OCI-M2 (cell line): ENCODE results near the gene PPP1R3C.

Source experiments
- DNase-seq: peaks from one replicate; lab custom pipeline; 2025; ENCODE audit not compliant: unreplicated experiment; lab: John Stamatoyannopoulos, UW

The PPP1R3C gene

DNA sequence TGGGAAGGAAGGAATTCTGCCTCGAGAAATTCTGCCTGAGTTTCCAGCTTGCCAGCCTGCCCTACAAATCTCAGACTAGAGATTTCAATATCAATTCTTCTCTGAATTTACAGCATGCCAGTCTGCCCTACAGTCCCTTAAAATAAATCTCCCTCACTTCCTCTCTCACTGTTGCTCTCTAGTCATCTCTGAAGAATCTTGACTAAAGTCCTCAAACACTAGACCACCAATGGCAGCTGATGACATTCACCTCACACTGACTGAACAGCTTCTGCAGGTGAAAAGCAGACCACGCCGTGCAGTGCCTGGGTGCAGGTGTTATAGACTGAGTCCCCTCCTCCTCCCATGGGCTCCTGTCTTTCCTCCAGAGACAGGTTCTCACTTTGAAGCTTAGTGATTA, 30.4 kb downstream of the PPP1R3C start:
- DNase-seq: no peak

DNA sequence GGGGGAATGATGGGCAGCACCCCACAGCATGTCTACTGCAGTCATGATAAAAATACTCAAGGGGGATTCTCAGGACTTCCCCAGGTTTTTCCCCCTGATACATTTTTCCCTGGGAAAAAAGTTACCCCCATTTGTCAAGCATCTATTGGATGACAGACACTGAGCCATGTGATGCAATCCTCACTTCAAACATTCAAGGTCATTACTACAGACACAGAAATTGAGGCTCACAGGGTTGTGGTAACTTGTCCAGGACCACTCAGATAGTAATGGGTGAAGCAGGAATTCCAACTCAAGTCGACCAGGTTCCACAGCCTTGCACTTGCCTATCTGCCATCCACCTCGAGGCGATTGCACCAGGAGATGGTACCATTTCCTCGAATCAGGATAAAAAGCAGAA, 31.7 kb downstream of the PPP1R3C start:
- DNase-seq: no peak

DNA sequence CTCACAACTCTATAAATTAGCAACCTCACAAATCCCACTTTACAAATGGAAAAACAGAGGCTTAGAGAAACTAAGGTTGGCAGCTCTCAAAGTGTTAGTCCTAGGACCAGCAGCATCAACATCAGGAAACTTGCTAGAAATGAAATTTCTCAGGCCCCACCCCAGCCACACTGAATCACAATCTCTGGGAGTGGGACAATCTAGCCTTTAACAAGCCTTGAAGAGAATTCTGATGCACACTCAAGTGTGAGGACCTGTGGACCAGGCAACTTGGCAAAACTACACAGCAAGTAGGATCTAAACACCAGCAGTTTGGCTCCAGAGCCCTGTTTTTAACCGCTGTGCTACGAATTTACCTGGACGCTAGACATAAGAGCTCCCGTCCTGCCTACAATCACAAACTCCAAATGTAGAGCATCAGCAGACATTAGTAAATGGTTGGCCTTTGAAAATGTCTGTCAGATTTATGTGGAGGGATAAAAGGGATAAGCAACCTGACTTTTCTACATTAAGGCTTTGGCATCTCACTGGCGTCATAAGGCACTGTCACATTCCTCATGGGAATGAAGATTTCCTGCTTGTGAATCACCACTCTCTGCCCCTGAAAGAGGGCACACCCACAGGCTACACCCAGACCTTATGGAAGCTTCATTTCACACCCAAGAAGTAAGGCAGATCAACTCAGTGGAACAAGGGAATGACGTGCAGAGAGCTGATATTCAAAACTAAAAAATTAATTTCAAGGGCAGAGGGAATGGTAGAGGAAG, 34.5 kb downstream of the PPP1R3C start:
- no peak for DNase-seq

- DNase-seq: no peak
Observed at GRCh38 chr10:91597197-91597881, 35.5 kb downstream of the PPP1R3C start.

GRCh38 chr10:91596825-91597196, 36.1 kb downstream of the PPP1R3C start:
- no peak for DNase-seq

DNA sequence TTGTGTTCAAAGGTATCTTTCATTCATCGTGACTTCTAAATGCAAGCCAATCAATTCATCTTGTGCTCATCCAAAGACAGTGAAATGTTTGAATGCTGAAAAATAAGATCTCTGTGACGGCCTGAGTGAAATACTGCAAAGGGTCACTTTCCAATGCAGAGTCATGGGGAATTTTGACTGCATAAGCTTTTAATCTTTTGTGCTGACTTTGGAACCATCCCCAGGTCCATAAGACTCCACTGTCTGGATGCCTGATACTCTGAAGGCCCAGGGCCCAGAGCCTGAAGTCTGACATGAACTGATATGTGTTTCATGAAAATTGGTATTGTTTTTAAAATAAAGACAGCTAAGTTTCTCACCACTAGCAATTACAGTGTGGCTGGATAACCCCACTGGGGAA, 39.0 kb downstream of the PPP1R3C start:
- DNase-seq: no peak

GRCh38 chr10:91593366-91593765, 39.5 kb downstream of the PPP1R3C start:
- no peak for DNase-seq

GRCh38 chr10:91592266-91592975, 40.5 kb downstream of the PPP1R3C start:
- DNase-seq: no peak

DNA sequence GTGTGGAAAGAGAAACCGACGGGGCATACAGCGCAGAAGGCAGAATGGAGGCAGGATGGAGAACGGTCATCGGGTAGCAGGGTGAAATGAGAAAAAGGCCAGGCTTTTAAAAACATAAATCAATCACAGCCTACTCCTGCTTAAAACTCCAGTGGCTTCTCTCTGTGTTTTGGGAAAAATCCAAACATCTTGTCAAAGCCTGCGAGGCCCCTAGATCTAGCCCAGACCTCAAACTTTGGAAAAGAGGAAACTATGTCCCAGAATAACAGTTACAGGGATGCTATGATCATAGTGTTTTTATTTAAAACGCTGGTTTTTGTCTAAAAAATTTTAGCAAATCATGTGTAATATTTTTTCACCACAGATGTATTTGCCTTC, 41.1 kb downstream of the PPP1R3C start:
- DNase-seq: no peak

DNA sequence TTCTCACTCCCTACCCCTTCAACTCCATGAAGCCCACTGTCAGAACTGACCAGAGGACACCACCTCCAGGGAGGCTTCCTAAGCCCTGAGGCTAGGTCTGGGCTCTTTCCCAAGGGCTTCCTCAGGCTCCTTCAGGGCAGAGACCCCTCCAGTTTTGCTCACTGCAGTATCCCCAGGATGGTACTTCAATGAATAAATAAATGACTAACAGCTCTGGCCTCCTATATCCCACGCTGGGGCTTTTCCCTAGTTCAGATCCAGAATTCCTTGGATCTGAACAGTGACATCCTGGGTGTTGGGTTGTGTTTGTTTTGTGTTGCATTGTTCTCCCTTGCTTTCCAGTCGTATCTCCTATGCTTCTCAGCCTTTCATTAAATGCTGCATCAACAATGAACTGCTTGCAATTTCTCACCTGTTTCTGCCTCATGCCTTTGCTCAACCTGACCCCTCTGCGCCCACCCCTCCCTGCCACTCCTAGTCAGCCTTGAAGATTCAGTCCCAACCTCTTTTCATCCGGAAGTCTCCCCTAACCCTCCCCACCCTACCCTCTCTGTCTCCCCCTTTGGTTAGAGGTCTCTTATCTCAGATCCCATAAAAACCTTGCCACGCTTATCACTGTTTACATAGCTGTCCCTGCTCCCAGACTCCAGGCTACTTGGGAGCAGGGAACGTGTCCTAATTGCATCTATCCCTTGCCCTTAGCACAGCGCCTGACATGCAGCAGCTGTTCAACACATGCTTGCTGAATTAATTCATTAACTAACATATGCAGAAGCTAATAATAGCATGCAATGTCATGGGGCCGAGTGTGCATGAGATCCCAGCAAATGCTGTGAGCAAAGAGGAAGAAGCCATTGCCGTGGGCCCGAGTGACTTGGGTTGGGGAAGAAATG, 41.7 kb downstream of the PPP1R3C start:
- DNase-seq: no peak

GRCh38 chr10:91590142-91590903, 42.5 kb downstream of the PPP1R3C start:
- no peak for DNase-seq

GRCh38 chr10:91589658-91590035, 43.2 kb downstream of the PPP1R3C start:
- no peak for DNase-seq

- no peak for DNase-seq
Observed at GRCh38 chr10:91589015-91589657, 43.7 kb downstream of the PPP1R3C start.

- no peak for DNase-seq
Observed at GRCh38 chr10:91587710-91588638, 44.9 kb downstream of the PPP1R3C start.

- DNase-seq: no peak
Observed at GRCh38 chr10:91582153-91582554, 50.7 kb downstream of the PPP1R3C start.

DNA sequence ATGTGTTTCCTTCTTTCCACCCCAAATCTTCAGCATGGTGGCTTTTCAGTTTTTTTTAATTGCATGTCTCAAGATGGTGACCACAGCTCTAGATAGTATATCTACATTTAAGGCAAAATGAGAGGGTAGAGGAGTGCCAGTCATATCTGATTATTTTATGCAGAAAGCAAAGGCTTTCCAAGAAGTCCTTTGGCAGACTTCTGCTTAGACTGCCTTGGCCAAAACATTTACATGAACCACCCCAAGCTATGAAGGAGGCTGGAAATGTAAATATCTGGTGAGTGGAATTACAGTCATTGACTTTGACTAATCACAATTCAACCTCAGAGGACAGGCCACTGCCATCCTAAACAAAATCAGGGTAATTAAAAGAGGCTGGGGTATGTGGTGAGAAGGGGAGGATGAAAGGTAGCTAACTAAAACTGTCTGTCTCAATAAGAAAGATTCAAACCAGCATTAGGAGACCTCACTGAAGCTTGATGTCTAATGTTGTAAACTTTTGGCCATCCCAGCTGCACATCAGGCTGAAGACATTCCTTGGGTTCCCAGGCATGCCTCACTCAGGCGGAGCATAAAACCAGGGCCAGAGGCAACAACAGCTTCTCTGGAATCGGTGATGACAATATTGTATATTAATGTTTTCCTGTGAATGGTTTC, 53.4 kb downstream of the PPP1R3C start:
- DNase-seq: no peak
